ENCODE results near the gene GLTP.

- no peak for TF ChIP-seq EZH2 (IDR thresholded peaks at IDR 0.05; ENCODE audit: insufficient read depth, poor library complexity, severe bottlenecking)
- no peak for TF ChIP-seq EZH2phosphoT487 (IDR thresholded peaks at IDR 0.05; ENCODE audit: insufficient read depth, low read depth)
Measured at GRCh38 chr12:109870648-109871047, 9.7 kb downstream of the GLTP start.
